Activated CD4-positive, alpha-beta memory T cell treated with anti-CD3 and anti-CD28 coated beads, Interleukin-2, amount 10 ng/mL, durations not matched to agents 7 days and 5 days (primary cell): ENCODE results near the gene CHD5. TPM values are rescaled to one million over a fixed set of nuclear protein-coding genes. Genes with fewer than 3 reads are reported as not detected.
A peak's percentile ranks its signal among the peaks of the same experiment; 100 is the strongest.

Source experiments
- CTCF ChIA-PET: fragments of 350-600 bp; sonication (Branson Sonifier 250); formaldehyde crosslinking; loops from one replicate; lab custom pipeline; 2021; ENCODE audit warnings: antibody characterized with exemption, inconsistent platforms; lab: Charles Lee
- POLR2A ChIA-PET: fragments of 350-600 bp; sonication (Branson Sonifier 250); formaldehyde crosslinking; loops from one replicate; lab custom pipeline; 2021; ENCODE audit warnings: antibody characterized with exemption; lab: Charles Lee
- DNase-seq: peaks from one replicate; pipeline ENCODE4 v3.0.0-alpha.2; 2020
- H3K27ac Mint-ChIP-seq: one replicate; pipeline ENCODE4 v1.8.0; 2021; ENCODE audit warnings: mild to moderate bottlenecking, mixed read lengths
- H3K27me3 Mint-ChIP-seq: one replicate; pipeline ENCODE4 v1.8.0; 2021; ENCODE audit warnings: mixed read lengths
- H3K36me3 Mint-ChIP-seq: one replicate; pipeline ENCODE4 v1.8.0; 2021; ENCODE audit warnings: low read depth, mixed read lengths
- H3K4me1 Mint-ChIP-seq: one replicate; pipeline ENCODE4 v1.8.0; 2021; ENCODE audit warnings: mixed read lengths
- H3K4me3 Mint-ChIP-seq: one replicate; pipeline ENCODE4 v1.8.0; 2021; ENCODE audit warnings: mild to moderate bottlenecking, mixed read lengths
- H3K9me3 Mint-ChIP-seq: one replicate; pipeline ENCODE4 v1.8.0; 2021; ENCODE audit warnings: mixed read lengths
- total RNA-seq, 2 experiments: library from RNA; stranded (reverse); gene quantifications; one replicate each; pipeline ENCODE4 v1.2.3, GENCODE V29; 2021

The CHD5 gene
- total RNA-seq, 2 experiments from 2014 or later = 0.10 to 0.18 TPM

DNA sequence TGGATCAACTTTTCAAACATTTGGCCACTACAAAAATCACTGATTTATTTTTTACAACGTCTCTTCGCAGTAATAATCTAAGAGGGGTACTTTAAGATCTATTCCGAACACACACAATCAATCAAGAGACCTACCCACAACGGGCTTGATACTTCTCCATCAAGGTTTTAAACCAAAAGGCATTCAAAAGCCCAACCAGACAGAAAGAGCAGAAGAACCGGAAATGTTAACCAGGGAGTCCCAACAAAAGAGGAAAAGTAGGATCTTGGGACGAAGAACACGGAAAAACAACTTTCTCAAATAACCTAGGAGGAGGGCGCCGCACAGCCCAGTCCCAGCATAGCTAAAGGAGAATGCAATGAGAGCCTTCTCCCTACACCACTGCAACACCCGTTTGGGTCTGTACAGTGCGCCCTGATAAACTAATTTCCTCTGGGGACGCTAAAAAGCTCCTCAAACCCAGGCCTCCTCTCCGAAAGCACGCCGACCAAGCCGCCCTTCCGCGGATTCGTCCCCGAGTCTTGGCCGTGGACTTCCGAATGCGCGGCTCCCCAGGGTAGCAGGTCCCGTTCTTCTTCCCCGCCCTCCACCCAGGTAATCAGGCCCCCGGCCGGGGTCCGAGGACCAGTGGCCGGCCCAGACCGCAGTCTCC, 18.7 kb upstream of the CHD5 start:
- DNase-seq = peak; percentile 44
- no peaks in the 10 kb centered on the region for H3K9me3 Mint-ChIP-seq
- H3K4me3 Mint-ChIP-seq = peak overlapping the region; percentile 81
- CTCF ChIA-PET = interaction anchor here (1.1 to 1.8 kb wide), 7 partner anchors 9 to 46 kb away, joined by 3 to 9 read pairs (median 4); no protein-coding TSS in a partner anchor
- peaks cover 31% of the 10 kb centered on the region for H3K36me3 Mint-ChIP-seq
- H3K27ac Mint-ChIP-seq = peak overlapping the region; percentile 37
- POLR2A ChIA-PET = interaction anchor here (0.6 to 2.4 kb wide), 12 partner anchors 8 to 206 kb away, joined by 3 to 7 read pairs (median 4); partner anchors contain the start of genes ACOT7, ICMT and NPHP4
- no peaks in the 10 kb centered on the region for H3K27me3 Mint-ChIP-seq
- peaks cover 43% of the 10 kb centered on the region for H3K4me1 Mint-ChIP-seq

DNA sequence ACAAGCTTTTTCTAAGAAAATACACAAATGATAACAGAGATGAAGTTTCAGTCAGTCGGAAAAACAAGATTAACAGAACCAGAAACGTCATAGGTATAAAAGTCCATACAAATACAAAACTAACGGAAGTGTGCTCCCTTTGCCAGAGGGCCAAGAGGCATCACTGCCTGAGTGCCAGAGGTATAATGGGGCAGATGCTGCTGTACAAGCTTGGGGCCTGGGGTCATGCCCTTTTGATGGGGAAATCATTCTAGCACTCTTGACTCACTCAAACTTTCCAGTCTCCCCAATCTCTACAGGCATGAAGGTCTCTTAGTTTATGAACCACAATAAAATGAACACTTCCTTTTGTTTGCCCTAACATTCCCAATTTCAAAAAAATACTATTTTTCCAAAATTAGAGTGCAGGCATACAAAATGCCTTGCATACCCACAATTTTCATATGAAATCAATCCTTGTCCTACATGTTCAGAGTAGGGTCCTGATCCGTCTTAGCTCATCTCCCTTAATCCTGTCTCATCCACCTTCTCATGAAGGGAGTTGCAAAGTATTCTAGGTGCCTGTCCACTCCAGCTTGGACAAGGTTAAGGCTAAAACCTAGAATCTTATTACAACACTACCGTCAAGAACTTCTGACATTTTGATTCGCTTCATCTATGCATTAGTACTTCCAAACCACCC, 17.8 kb upstream of the CHD5 start:
- Mint-ChIP-seq H3K4me3 (peak overlapping the region; percentile 81), H3K9me3 (no peaks in the 10 kb centered on the region), H3K27me3 (no peaks in the 10 kb centered on the region), H3K36me3 (peaks cover 40% of the 10 kb centered on the region), H3K4me1 (peaks cover 45% of the 10 kb centered on the region), H3K27ac (peak overlapping the region; percentile 37)
- no peak for DNase-seq
- CTCF ChIA-PET = interaction anchor here (1.1 to 1.8 kb wide), 7 partner anchors 8 to 47 kb away, joined by 3 to 9 read pairs (median 4); no protein-coding TSS in a partner anchor
- POLR2A ChIA-PET = interaction anchor here (0.8 to 2.4 kb wide), 9 partner anchors 7 to 205 kb away, joined by 3 to 7 read pairs (median 4); partner anchors contain the start of genes ICMT, NPHP4 and RNF207

DNA sequence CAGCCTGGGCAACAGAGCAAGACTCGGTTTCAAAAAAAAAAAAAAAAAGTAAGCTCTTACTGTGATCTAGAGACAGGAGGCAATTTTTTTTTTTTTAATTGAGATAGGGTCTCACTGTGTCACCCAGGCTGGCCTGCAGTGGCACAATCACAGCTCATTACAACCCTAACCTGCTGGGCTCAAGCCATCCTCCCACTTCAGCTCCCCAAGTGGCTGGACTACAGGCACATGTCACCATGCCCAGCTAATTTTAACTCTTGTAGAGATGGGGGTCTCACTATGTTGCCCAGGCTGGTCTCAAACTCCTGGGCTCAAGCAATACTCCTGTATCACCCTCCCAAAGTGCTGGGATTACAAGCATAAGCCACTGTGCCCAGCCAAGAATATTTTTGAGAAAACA, 11.8 kb upstream of the CHD5 start:
- H3K4me3 Mint-ChIP-seq = no peak overlapping the region
- no peak overlapping the region for H3K27ac Mint-ChIP-seq
- H3K9me3 Mint-ChIP-seq = no peaks in the 10 kb centered on the region
- H3K27me3 Mint-ChIP-seq = no peaks in the 10 kb centered on the region
- DNase-seq = no peak
- H3K36me3 Mint-ChIP-seq = peaks cover 48% of the 10 kb centered on the region
- peaks cover 23% of the 10 kb centered on the region for H3K4me1 Mint-ChIP-seq
- ChIA-PET CTCF (interaction anchor here (1.0 kb wide), 1 partner anchor 12 kb away, joined by 5 read pairs; no protein-coding TSS in a partner anchor), POLR2A (no interaction called here)

DNA sequence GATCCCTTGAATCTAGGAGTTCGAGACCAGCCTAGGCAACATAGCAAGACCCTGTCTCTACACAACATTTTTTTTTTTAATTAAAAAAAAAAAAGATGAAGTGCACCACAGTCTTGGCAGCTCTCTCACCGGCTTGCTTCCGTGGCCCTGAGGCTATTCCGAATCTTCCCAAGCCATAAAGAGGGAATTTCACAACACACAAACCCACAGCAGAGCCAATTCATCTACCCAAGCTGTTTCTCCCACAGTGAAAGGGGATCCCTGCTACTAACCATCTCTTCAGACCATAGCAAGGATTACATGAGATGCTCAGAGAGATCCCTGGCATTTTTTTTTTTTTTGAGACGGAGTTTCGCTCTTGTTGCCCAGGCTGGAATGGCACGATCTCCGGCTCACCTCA, 8.3 kb upstream of the CHD5 start:
- H3K27me3 Mint-ChIP-seq = no peaks in the 10 kb centered on the region
- DNase-seq = no peak
- POLR2A ChIA-PET = interaction anchor here (1.1 kb wide), 1 partner anchor 10 kb away, joined by 4 read pairs; no protein-coding TSS in a partner anchor
- CTCF ChIA-PET = interaction anchor here (1.2 to 1.6 kb wide), 4 partner anchors 10 to 56 kb away, joined by 3 read pairs; no protein-coding TSS in a partner anchor
- H3K36me3 Mint-ChIP-seq = peaks cover 49% of the 10 kb centered on the region
- no peak overlapping the region for H3K27ac Mint-ChIP-seq
- no peaks in the 10 kb centered on the region for H3K9me3 Mint-ChIP-seq
- peaks cover 33% of the 10 kb centered on the region for H3K4me1 Mint-ChIP-seq
- no peak overlapping the region for H3K4me3 Mint-ChIP-seq

DNA sequence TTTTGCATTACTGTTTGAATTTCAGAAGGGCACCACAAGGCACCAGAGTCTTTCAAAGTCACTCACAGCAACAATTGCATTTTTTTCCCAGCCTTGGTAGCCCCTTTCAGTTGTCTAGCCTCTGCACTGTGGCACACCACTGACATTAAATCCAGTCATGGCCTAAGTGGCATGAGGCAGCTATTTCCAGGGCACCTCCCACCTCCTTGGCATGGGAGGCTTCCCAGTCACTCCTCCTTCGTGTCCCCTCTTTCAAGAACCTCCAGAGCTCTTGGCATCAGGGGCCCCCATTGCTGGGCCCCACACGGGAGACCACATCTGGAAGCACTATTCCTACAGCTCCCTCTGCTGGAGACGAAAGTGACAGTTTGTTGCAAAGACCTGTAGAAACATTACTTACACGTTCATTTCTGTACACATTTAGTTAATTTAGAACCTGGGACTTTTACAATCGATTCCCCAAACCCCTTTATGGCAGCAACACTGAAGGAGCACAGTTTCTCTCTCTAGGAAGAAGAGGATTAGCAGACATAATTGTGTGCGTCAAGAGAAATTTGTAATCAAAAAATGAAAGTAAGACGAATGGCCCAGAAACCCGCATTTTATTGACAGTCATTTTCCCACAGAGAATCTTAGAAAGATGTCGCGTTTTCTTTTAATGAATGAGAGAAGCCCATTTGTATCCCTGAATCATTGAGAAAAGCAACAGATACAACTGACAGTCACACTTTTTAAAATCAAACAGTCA, 5.7 kb upstream of the CHD5 start:
- H3K4me3 Mint-ChIP-seq = no peak overlapping the region
- POLR2A ChIA-PET = interaction anchor here (1.0 to 1.8 kb wide), 3 partner anchors 11 to 50 kb away, joined by 3 to 4 read pairs (median 4); partner anchors contain the start of gene ICMT

DNA sequence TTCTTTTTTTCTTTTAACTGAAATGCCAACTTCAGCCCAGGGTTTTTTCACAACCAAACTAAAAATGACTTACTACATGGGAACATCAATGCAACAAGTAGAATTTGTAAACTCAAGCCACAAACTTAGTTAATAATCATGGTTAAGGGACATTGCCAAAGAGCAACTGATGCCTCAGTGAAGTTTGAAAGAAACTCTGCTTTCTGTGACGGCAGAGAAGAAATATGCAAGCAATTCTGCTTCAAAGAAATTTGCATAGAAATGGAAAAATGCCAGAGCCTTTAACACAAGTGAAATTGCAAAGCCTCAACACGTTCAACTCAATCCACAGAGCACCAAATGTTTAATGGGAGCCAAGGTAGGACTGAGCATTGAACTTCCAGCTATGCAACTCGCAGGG, 5.0 kb upstream of the CHD5 start:
- Mint-ChIP-seq H3K9me3 (no peaks in the 10 kb centered on the region), H3K36me3 (peaks cover 36% of the 10 kb centered on the region), H3K4me3 (no peak overlapping the region), H3K27ac (no peak overlapping the region), H3K4me1 (peaks cover 41% of the 10 kb centered on the region), H3K27me3 (peaks cover 22% of the 10 kb centered on the region)
- ChIA-PET CTCF (interaction anchor here (0.6 to 1.4 kb wide), 9 partner anchors 9 to 76 kb away, joined by 3 to 6 read pairs (median 4); partner anchors contain the start of genes RNF207 and RPL22), POLR2A (interaction anchor here (1.0 to 1.8 kb wide), 3 partner anchors 12 to 51 kb away, joined by 3 to 4 read pairs (median 4); partner anchors contain the start of gene ICMT)
- DNase-seq = no peak

More for the DNA sequence above, 5.7 kb upstream of the CHD5 start:
- no peak overlapping the region for H3K27ac Mint-ChIP-seq
- H3K36me3 Mint-ChIP-seq = peaks cover 38% of the 10 kb centered on the region
- H3K27me3 Mint-ChIP-seq = peaks cover 19% of the 10 kb centered on the region
- CTCF ChIA-PET = interaction anchor here (0.6 to 1.4 kb wide), 9 partner anchors 9 to 77 kb away, joined by 3 to 6 read pairs (median 4); partner anchors contain the start of genes RNF207 and RPL22
- peaks cover 38% of the 10 kb centered on the region for H3K4me1 Mint-ChIP-seq
- H3K9me3 Mint-ChIP-seq = no peaks in the 10 kb centered on the region
- peak; percentile 35 for DNase-seq

DNA sequence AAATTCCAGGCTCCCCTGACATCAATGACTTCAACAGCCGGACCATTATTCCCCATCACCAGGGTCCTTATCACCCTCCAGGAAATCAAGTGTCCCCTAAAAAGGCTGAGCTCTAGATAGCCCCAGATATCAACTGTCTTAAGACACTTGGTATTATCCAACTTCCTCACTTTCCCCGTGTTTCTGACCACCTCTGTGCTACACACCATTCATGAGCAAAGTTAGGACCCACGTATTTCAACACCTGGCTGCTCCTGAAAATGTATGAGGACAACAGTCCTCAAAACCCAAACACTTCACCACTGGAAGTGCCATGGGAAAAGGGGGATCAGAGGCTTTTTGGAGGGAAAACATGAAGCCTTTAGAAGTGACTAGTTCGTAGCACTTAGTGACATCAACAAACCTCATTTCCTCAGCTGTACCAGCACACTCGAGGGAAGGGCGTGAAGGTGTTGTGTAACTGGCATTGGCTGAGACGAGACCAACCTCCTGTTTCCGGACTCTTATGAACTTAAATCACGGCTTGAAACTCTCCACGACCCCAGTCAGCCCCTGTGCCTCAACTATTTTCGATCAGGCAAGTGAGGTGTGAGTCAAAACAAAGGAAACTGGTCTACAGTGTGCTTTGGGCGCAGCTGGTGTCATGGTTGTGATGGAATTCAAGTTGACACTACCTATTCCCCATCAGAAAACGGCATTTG, 4.1 kb upstream of the CHD5 start:
- Mint-ChIP-seq H3K9me3 (no peaks in the 10 kb centered on the region), H3K4me1 (peaks cover 38% of the 10 kb centered on the region), H3K36me3 (peaks cover 32% of the 10 kb centered on the region), H3K27ac (no peak overlapping the region), H3K27me3 (peaks cover 22% of the 10 kb centered on the region), H3K4me3 (no peak overlapping the region)
- no peak for DNase-seq
- CTCF ChIA-PET = interaction anchor here (0.8 kb wide), 1 partner anchor 14 kb away, joined by 4 read pairs; no protein-coding TSS in a partner anchor
- POLR2A ChIA-PET = interaction anchor here (1.8 kb wide), 1 partner anchor 13 kb away, joined by 4 read pairs; no protein-coding TSS in a partner anchor

DNA sequence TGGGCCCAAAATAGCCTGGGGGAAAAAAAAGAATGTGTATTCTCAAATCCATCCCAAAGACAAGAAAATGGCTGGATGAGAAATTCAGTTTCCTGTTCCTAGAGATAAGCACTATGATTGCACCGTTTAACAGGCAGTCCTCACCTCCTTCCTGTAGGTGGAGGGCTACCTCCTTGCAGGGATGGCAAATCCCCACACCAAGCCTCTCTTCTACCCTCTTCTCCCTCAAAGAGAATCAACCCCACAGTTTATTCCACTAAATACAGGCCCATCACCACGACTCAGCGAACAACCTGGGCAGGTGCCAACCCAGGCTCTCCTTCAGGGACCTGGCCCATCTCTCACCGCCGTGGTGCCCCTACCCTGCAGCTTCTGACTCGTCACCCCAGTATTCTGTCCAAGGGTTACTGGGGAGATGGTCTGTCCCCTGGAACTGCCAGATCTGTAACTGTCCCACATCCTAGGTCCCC, 3.4 kb upstream of the CHD5 start:
- POLR2A ChIA-PET = interaction anchor here (1.4 kb wide), 1 partner anchor 15 kb away, joined by 4 read pairs; no protein-coding TSS in a partner anchor
- Mint-ChIP-seq H3K36me3 (peaks cover 26% of the 10 kb centered on the region), H3K27me3 (peaks cover 28% of the 10 kb centered on the region), H3K27ac (no peak overlapping the region), H3K9me3 (no peaks in the 10 kb centered on the region), H3K4me1 (peaks cover 37% of the 10 kb centered on the region), H3K4me3 (no peak overlapping the region)
- no peak for DNase-seq
- CTCF ChIA-PET = interaction anchor here (1.8 kb wide), 1 partner anchor 15 kb away, joined by 6 read pairs; the partner anchor contains the start of gene RPL22

DNA sequence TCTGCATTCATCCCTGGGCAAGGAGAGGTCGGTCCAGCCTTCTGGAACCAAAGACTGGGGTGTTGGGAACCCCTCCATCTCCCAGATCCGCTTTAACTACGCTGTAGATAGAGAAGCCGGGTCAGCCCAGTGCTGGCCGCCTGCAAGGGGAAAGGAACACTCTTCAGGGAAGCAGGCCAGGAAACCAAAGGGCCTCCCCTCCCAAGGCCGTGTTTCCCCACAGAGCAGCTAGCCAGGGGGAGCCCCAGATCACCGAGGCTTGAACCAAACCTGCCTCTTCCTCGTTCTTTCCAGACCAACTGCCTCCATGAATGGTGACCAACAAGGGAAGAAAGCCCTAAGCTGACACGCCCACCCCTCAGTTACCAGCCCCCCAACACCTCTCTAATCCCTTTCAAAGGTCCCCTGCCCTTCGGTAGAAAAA, 1.2 kb upstream of the CHD5 start:
- peaks cover 48% of the 10 kb centered on the region for H3K27me3 Mint-ChIP-seq
- H3K27ac Mint-ChIP-seq = no peak overlapping the region
- H3K9me3 Mint-ChIP-seq = no peaks in the 10 kb centered on the region
- peaks cover 32% of the 10 kb centered on the region for H3K4me1 Mint-ChIP-seq
- CTCF ChIA-PET = no interaction called here
- DNase-seq = no peak
- H3K36me3 Mint-ChIP-seq = peaks cover 16% of the 10 kb centered on the region
- H3K4me3 Mint-ChIP-seq = no peak overlapping the region
- POLR2A ChIA-PET = no interaction called here

DNA sequence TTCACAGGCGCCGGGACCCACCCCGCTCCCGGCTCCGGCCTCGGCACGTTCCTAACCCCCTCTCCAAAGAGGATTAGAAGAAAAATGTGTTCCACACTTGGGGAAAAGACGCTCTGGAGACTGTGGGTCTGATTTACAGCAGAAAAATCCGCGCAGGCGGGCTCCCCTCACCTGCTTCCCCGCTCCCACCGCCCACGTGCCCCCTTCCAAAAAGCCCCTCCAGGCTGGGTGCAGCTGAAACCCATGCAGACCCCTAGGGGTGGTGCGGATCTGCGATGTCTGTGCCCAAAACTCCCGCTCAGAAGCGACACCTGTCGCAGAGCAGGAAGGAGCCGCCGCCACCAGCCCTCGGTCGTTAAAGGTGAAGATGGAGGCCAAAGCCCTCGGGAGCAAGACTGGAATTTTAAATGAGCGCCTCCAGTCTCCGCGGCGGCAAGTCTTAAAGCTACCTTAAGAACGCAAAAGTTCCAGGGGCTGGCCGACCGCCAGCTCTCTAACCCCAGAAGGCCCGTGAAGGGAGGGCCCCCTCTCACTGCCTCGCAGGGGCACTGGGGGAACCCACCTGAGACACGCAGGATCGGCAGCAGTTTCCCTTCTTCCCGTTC, 688 bp upstream of the CHD5 start:
- Mint-ChIP-seq H3K4me3 (no peak overlapping the region), H3K27me3 (peaks cover 50% of the 10 kb centered on the region), H3K36me3 (peaks cover 12% of the 10 kb centered on the region), H3K27ac (no peak overlapping the region), H3K4me1 (peaks cover 28% of the 10 kb centered on the region), H3K9me3 (no peaks in the 10 kb centered on the region)
- DNase-seq = no peak
- ChIA-PET POLR2A (no interaction called here), CTCF (no interaction called here)

DNA sequence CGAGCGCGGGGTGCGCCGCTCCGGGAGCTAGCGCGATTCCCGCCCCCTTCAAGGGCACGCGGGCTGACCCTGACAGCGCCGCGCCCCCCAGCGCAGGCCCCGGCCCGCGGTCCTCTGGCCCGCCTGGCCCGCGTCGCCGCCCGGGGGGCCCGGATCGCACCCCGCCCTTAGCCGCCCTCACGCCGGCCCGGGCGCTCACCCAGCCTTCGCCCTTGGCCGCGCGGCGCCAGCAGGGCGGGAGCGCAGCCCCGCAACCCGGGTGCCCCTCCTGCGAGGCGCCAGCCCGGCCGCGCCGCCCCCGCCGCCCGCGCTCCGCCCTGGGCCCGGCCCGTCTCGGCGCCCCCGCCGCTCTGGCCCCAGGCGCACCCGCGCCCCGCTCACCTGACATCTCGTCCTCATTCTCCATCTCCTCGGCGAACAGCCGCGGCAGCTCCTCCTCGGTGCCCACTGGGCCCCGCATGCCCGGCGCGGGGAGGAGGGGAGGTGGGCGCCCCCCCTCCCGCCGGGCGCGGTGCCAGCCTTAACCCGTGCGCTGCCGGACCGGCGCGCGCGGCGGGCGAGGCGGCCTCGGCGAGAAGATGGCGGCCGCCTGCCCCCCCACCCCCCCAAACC, 451 bp downstream of the CHD5 start:
- H3K4me1 Mint-ChIP-seq = peaks cover 21% of the 10 kb centered on the region
- no peak overlapping the region for H3K27ac Mint-ChIP-seq
- ChIA-PET CTCF (no interaction called here), POLR2A (no interaction called here)
- H3K9me3 Mint-ChIP-seq = no peaks in the 10 kb centered on the region
- H3K4me3 Mint-ChIP-seq = no peak overlapping the region
- DNase-seq = no peak
- peaks cover 5% of the 10 kb centered on the region for H3K36me3 Mint-ChIP-seq
- peaks cover 50% of the 10 kb centered on the region for H3K27me3 Mint-ChIP-seq
